PC-3 (cell line): Measurements from ENCODE around the gene TYW3.

Source experiments
- CTCF ChIP-seq: fragments of 300-600 bp; sonication (generic); conservative IDR thresholded peaks from 2 replicates; pipeline ENCODE4 v1.5.1; 2017; ENCODE audit warnings: antibody characterized with exemption, low read depth, mild to moderate bottlenecking, low read length
- EZH2 ChIP-seq: fragments of 300-600 bp; sonication (generic); IDR thresholded peaks from one replicate; pipeline ENCODE4 v1.6.1; 2017; ENCODE audit warnings: antibody characterized with exemption, mild to moderate bottlenecking, low read length; ENCODE audit not compliant: unreplicated experiment

DNA sequence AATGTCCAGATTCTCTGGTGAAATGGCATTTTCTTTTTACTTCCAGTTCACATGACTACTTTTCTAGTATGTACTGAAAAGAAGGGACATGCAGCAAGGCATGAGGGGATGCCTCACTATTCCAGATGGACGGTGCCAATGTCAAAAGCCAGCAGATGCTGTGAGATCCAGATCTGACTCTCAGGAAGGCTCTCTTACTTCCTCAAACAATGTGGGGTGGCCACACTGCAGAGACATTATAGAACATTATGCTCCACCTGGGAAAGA, 17.8 kb upstream of the TYW3 start:
- TF ChIP-seq CTCF (no peak), EZH2 (no peak)
